ENCODE results near the gene NFKBIZ. TPM values are rescaled to one million over a fixed set of nuclear protein-coding genes. Genes with fewer than 3 reads are reported as not detected.

NFKBIZ gene
- total and polyA plus RNA-seq, 9 of the 15 experiments (the other 6 are each of a cell fraction or from before 2014, with no cell fraction given), result 1.2 to 13.7 (median 5.7) TPM

- TF ChIP-seq AFF4 (CRISPR knock-in tag; IDR thresholded peaks at IDR 0.05), result no peak
- no peak for TF ChIP-seq HCFC1 (IDR thresholded peaks at IDR 0.05; ENCODE audit: low read depth, low read length)
- no peak for TF ChIP-seq ZNF668 (CRISPR knock-in tag; IDR thresholded peaks at IDR 0.05)
- TF ChIP-seq ZNF699 (CRISPR knock-in tag; IDR thresholded peaks at IDR 0.05; ENCODE audit: insufficient replicate concordance), result no peak
- TF ChIP-seq PBX2 (CRISPR knock-in tag; IDR thresholded peaks at IDR 0.05; ENCODE audit: low read depth), result no peak
- TF ChIP-seq PBX2 (tag; conservative IDR thresholded peaks at IDR 0.05; ENCODE audit: low read depth), result no peak
- TF ChIP-seq ARID3B (CRISPR knock-in tag; IDR thresholded peaks at IDR 0.05; ENCODE audit: borderline replicate concordance), result no peak
- TF ChIP-seq ZNF184 (CRISPR knock-in tag; IDR thresholded peaks at IDR 0.05), result no peak
- no peak for TF ChIP-seq NKRF (IDR thresholded peaks at IDR 0.05; ENCODE audit: borderline replicate concordance)
- TF ChIP-seq ZNF280A (IDR thresholded peaks at IDR 0.05; ENCODE audit: low read depth, partially characterized antibody), result no peak
These were observed 21.8 kb upstream of the NFKBIZ start (continued) for GRCh38 chr3:101827211-101828174.
